K562 (cell line): ENCODE data around the gene EVC. TPM values are rescaled to one million over a fixed set of nuclear protein-coding genes. Genes with fewer than 3 reads are reported as not detected.

Experiments
- ATAC-seq: fragments of 200-7000 bp; cut with Tn5 transposase; 3 replicates; pipeline ENCODE4 v1.9.1; 2020; ENCODE audit warnings: moderate library complexity
- BruUV-seq: library from RNA; stranded (reverse); fragments of 400-500 nt; replicated peaks from 2 replicates; lab custom pipeline; 2021; lab: Mats Ljungman, UMichigan
- CTCF ChIA-PET: fragments of 300-600 bp; formaldehyde crosslinking; extraction: SDS; loops from one replicate; lab custom pipeline; 2021; ENCODE audit warnings: low intra/inter-chr PET ratio; lab: Yijun Ruan, JAX
- POLR2A ChIA-PET: fragments of 300-600, 350-650 bp; sonication (Branson Sonifier 250); formaldehyde crosslinking; extraction: SDS; loops from one replicate; lab custom pipeline; 2021; ENCODE audit warnings: antibody characterized with exemption, inconsistent platforms; lab: Yijun Ruan, JAX
- DNase-seq, 4 experiments: peaks; one replicate each; pipeline versions ENCODE4 v3.0.0 to v3.0.0-alpha.2; 2011 to 2018; ENCODE audit warnings: low spot score in 3 of 4, mixed read lengths in 3 of 4; ENCODE audit errors: extremely low read depth in 1 of 4
- FAIRE-seq: peaks from 2 replicates; lab custom pipeline; 2011; peaks lifted over from hg19 to GRCh38; lab: Jason Lieb, UNC
- H2AFZ ChIP-seq: 2 replicates; pipeline ENCODE4 v1.6.0; 2011; ENCODE audit warnings: low read depth, low read length, control low read depth, inconsistent platforms
- H3K27ac ChIP-seq: fragments of 200-600 bp; 3 replicates; pipeline ENCODE4 v1.8.0; 2011; ENCODE audit warnings: low read depth, mild to moderate bottlenecking, control low read depth, inconsistent platforms, low read length, moderate library complexity, mixed read lengths; ENCODE audit errors: extremely low read depth
- H3K27me3 ChIP-seq, 2 experiments: fragments of 300-600 bp in 1 of 2; 2 replicates in 1 of 2; 3 replicates in 1 of 2; pipeline versions ENCODE4 v1.6.0 to v1.8.0; 2011; ENCODE audit warnings: inconsistent platforms in 2 of 2, low read length in 2 of 2, mild to moderate bottlenecking in 1 of 2, mixed read lengths in 1 of 2, moderate library complexity in 1 of 2; ENCODE audit not compliant: control insufficient read depth in 2 of 2, insufficient read depth in 2 of 2
- H3K36me3 ChIP-seq: fragments of 300-600 bp; 3 replicates; pipeline ENCODE4 v1.8.0; 2011; ENCODE audit warnings: mild to moderate bottlenecking, low read length, inconsistent platforms; ENCODE audit not compliant: control insufficient read depth, insufficient read depth
- H3K4me1 ChIP-seq, 2 experiments: fragments of 200-600 bp in 1 of 2; replicated peaks in 1 of 2; 2 replicates in 1 of 2; 3 replicates in 1 of 2; pipeline versions ENCODE4 v1.5.1 to v1.8.0; 2011; ENCODE audit warnings: inconsistent platforms in 2 of 2, low read length in 2 of 2, mild to moderate bottlenecking in 1 of 2, mixed read lengths in 1 of 2, moderate library complexity in 1 of 2; ENCODE audit not compliant: control insufficient read depth in 2 of 2, insufficient read depth in 2 of 2
- H3K4me2 ChIP-seq: 2 replicates; pipeline ENCODE4 v1.6.1; 2011; ENCODE audit warnings: low read length, control low read depth, inconsistent platforms, mixed read lengths; ENCODE audit not compliant: insufficient read depth
- H3K4me3 ChIP-seq: fragments of 200-600 bp; sonication (generic), shearing (Covaris generic); 2 replicates; pipeline ENCODE4 v1.5.1; 2016; ENCODE audit warnings: control low read depth, inconsistent platforms
- H3K79me2 ChIP-seq: fragments of 200-600 bp; 3 replicates; pipeline ENCODE4 v1.8.0; 2011; ENCODE audit warnings: low read length, inconsistent platforms; ENCODE audit not compliant: control insufficient read depth, insufficient read depth
- H3K9ac ChIP-seq, 2 experiments: 2 replicates each; pipeline versions ENCODE4 v1.6.0 to v1.6.1; 2011; ENCODE audit warnings: low read depth in 2 of 2, low read length in 2 of 2, control low read depth in 1 of 2, inconsistent platforms in 1 of 2, mild to moderate bottlenecking in 1 of 2, mixed read lengths in 1 of 2; ENCODE audit not compliant: insufficient read depth in 1 of 2
- H3K9me1 ChIP-seq: one replicate; pipeline ENCODE4 v1.6.0; 2011; ENCODE audit warnings: inconsistent platforms, mild to moderate bottlenecking, low read length, moderate library complexity; ENCODE audit not compliant: control insufficient read depth, insufficient read depth
- H3K9me3 ChIP-seq: replicated peaks from 2 replicates; pipeline ENCODE4 v1.5.1; 2011; ENCODE audit warnings: low read depth, low read length, inconsistent platforms; ENCODE audit not compliant: control insufficient read depth, insufficient read depth
- H4K20me1 ChIP-seq: replicated peaks from 2 replicates; pipeline ENCODE4 v1.6.1; 2011; ENCODE audit warnings: low read length, inconsistent platforms, mixed read lengths; ENCODE audit not compliant: control insufficient read depth, insufficient read depth
- CHD2 ChIP-seq: IDR thresholded peaks from 2 replicates; pipeline ENCODE4 v1.6.1; 2011; ENCODE audit warnings: low read depth, low read length
- ZBTB2 ChIP-seq: fragments of 450-650 bp; IDR thresholded peaks from 2 replicates; pipeline ENCODE4 v1.6.1; 2016; ENCODE audit warnings: antibody characterized with exemption
- WGBS: fragments of 100-300 bp; shearing (Covaris generic); methylation state at CpG from one replicate; pipeline ENCODE4 v1.1.6; 2016; ENCODE audit warnings: low coverage, mixed read lengths; ENCODE audit not compliant: insufficient coverage; ENCODE audit errors: missing lambda C conversion rate; 5-methylcytosine and 5-hydroxymethylcytosine counted together
- in situ Hi-C: fragments of 300-500 bp; cut with MboI; formaldehyde crosslinking; loops from 4 replicates; pipeline ENCODE4 v1.15.0; 2018; ENCODE audit warnings: inconsistent platforms, mixed read lengths
- intact Hi-C: fragments of 100-400 bp; cut with micrococcal nuclease; formaldehyde crosslinking; loops from 2 replicates; pipeline ENCODE4 v1.14.2; 2022
- polyA plus RNA-seq, 8 experiments: library from polyadenylated mRNA; depleted of rRNA in 4 of 8; stranded (reverse) in 5 of 8; unstranded in 3 of 8; fragments of >200 nt; fragmentation: Nextera tagmentation in 2 of 8; fragmentation: Illumina TruSeq in 1 of 8; extraction: Ambion mirVana in 2 of 8; extraction: Trizol in 1 of 8; gene quantifications; 2 replicates each; pipeline versions ENCODE4 v1.2.1 to v1.2.3, GENCODE V29; 2011 to 2014; ENCODE audit warnings: inconsistent platforms in 1 of 8, missing spikeins in 1 of 8
- total RNA-seq, 7 experiments: library from RNA; depleted of rRNA in 6 of 7; stranded (reverse); fragments of >200 nt in 6 of 7; fragmentation: Illumina TruSeq in 2 of 7; extraction: Trizol in 2 of 7; gene quantifications; 2 replicates each; pipeline versions ENCODE4 v1.2.1 to v1.2.3, GENCODE V29; 2011 to 2021; ENCODE audit warnings: low replicate concordance in 1 of 7
- TF ChIP-seq, protein P1 (sequence below), 2 experiments: fragments of 450-650 bp in 1 of 2; sonication (generic) in 1 of 2; formaldehyde crosslinking in 1 of 2; IDR thresholded peaks in 1 of 2; conservative IDR thresholded peaks in 1 of 2; 2 replicates each; pipeline versions ENCODE4 v1.6.1 to v1.8.1; 2016 to 2023; ENCODE audit warnings: mild to moderate bottlenecking in 2 of 2, moderate library complexity in 2 of 2, inconsistent platforms in 1 of 2, missing genetic modification reagents in 1 of 2
- TF ChIP-seq, protein P2 (sequence below), 2 experiments: IDR thresholded peaks in 1 of 2; conservative IDR thresholded peaks in 1 of 2; 2 replicates each; pipeline ENCODE4 v1.6.1; 2016; ENCODE audit warnings: low read depth in 2 of 2, mild to moderate bottlenecking in 1 of 2, missing compliant biosample characterization in 1 of 2, missing genetic modification characterization in 1 of 2, moderate library complexity in 1 of 2

EVC gene
- total and polyA plus RNA-seq, 9 of the 15 experiments (the other 6 are each of a cell fraction or from before 2014, with no cell fraction given) = 0.03 to 3.2 (median 1.1) TPM

GRCh38 chr4:5800496-5800895, 89.5 kb downstream of the EVC start:
- POLR2A ChIA-PET = no interaction called here

More at GRCh38 chr4:5800496-5800895, 89.5 kb downstream of the EVC start:
- no peaks in the 10 kb centered on the region for H3K79me2 ChIP-seq
- no peak overlapping the region for H3K27ac ChIP-seq
- no peak overlapping the region for H3K9ac ChIP-seq
- peaks cover 0 to 25% of the 10 kb centered on the region in 2 experiments; a peak in 1 of 5 replicates for H3K27me3 ChIP-seq
- no peak for FAIRE-seq
- no peak overlapping the region for H3K4me3 ChIP-seq
- TF ChIP-seq ZBTB2 (no peak), CHD2 (no peak)
- TF ChIP-seq, protein P1, sequence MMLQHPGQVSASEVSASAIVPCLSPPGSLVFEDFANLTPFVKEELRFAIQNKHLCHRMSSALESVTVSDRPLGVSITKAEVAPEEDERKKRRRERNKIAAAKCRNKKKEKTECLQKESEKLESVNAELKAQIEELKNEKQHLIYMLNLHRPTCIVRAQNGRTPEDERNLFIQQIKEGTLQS (IDR thresholded peaks at IDR 0.05) = no peak
- TF ChIP-seq, protein P1 (CRISPR knock-in tag; conservative IDR thresholded peaks at IDR 0.05) = no peak
- TF ChIP-seq, protein P2, sequence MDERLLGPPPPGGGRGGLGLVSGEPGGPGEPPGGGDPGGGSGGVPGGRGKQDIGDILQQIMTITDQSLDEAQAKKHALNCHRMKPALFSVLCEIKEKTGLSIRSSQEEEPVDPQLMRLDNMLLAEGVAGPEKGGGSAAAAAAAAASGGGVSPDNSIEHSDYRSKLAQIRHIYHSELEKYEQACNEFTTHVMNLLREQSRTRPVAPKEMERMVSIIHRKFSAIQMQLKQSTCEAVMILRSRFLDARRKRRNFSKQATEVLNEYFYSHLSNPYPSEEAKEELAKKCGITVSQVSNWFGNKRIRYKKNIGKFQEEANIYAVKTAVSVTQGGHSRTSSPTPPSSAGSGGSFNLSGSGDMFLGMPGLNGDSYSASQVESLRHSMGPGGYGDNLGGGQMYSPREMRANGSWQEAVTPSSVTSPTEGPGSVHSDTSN (CRISPR knock-in tag; IDR thresholded peaks at IDR 0.05; ENCODE audit: low read depth) = no peak
- TF ChIP-seq, protein P2 (tag; conservative IDR thresholded peaks at IDR 0.05; ENCODE audit: low read depth) = no peak
- TF ChIP-seq, all 486 proteins: peak for 0
- Histone ChIP-seq H2AFZ (no peak overlapping the region), H3K9me3 (no peaks in the 10 kb centered on the region), H4K20me1 (0 out of 2 replicates have a peak, but pooled peaks cover 8% of the 10 kb centered on the region), H3K4me1 (no peaks in the 10 kb centered on the region), H3K4me2 (no peak overlapping the region), H3K36me3 (no peaks in the 10 kb centered on the region), H3K9me1 (no peaks in the 10 kb centered on the region)
- DNase-seq = no peak
- intact Hi-C loops = no loop called here
- no TSS peak for BruUV-seq
- CTCF ChIA-PET = no interaction called here
- 9% methylated on average over 8 of the region's 10 CpGs for WGBS
- in situ Hi-C loops = loop anchor here (25.0 kb wide), 1 partner anchor 1313 kb away; no protein-coding TSS in a partner anchor
- ATAC-seq = no peak
